ENCODE results near the gene AAK1. TPM values are rescaled to one million over a fixed set of nuclear protein-coding genes. Genes with fewer than 3 reads are reported as not detected.

The AAK1 gene
- polyA plus RNA-seq, 1 donor from 2014 or later: 26.7 TPM

DNA sequence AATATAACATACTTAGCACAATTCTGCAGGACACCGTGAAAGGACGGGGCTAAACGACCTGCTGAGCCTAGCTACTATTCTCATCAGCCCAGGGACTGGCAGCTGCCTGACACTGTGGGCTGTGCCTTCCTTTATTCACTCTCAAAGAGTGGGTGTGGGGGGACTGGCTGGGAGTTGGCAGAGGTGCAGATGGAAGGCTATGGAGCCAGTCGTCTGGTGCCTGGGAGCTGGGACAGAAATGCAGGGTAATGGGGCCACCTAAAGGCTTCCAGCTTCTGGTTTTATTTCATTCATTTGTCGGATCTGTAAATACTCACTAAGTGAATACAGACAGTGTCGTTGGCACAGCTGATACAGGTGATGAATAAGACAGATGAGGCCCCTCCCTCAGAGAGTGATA lies 150.3 kb downstream of the AAK1 start:
- Histone ChIP-seq H2AFZ (ENCODE audit: low read depth, low read length) (no peak overlapping the region), H3K79me2 (replicated peaks; ENCODE audit: insufficient read depth, low read length) (no peaks in the 10 kb centered on the region), H3K9me3 (ENCODE audit: low read length) (no peaks in the 10 kb centered on the region), H3K36me3 (ENCODE audit: insufficient read depth, low read length) (peaks cover 5% of the 10 kb centered on the region), H4K20me1 (ENCODE audit: insufficient read depth) (no peaks in the 10 kb centered on the region), H3K9me2 (ENCODE audit: insufficient read depth, low read length) (no peaks in the 10 kb centered on the region), H3K27ac (ENCODE audit: low read length) (no peak overlapping the region), H3K27me3 (ENCODE audit: insufficient read depth, low read depth, low read length) (no peaks in the 10 kb centered on the region), H3K9ac (ENCODE audit: low read length) (no peak overlapping the region), H3F3A (ENCODE audit: insufficient read depth, low read length, poor library complexity, severe bottlenecking) (no peaks in the 10 kb centered on the region), H3K4me2 (ENCODE audit: low read length) (no peak overlapping the region), H3K4me3 (ENCODE audit: low read length) (no peak overlapping the region)
- TF ChIP-seq EZH2 (IDR thresholded peaks at IDR 0.05; ENCODE audit: borderline replicate concordance, insufficient read depth, low read length, poor library complexity, severe bottlenecking) (no peak), MXI1 (conservative IDR thresholded peaks at IDR 0.05; ENCODE audit: poor library complexity, severe bottlenecking) (no peak), EP300 (conservative IDR thresholded peaks at IDR 0.05; ENCODE audit: poor library complexity, severe bottlenecking) (no peak), RAD21 (conservative IDR thresholded peaks at IDR 0.05) (no peak), POLR2AphosphoS5 (IDR thresholded peaks at IDR 0.05) (no peak), TAF1 (IDR thresholded peaks at IDR 0.05; ENCODE audit: low read depth) (no peak), SMC3 (conservative IDR thresholded peaks at IDR 0.05; ENCODE audit: poor library complexity) (no peak)
- TF ChIP-seq, protein P1, sequence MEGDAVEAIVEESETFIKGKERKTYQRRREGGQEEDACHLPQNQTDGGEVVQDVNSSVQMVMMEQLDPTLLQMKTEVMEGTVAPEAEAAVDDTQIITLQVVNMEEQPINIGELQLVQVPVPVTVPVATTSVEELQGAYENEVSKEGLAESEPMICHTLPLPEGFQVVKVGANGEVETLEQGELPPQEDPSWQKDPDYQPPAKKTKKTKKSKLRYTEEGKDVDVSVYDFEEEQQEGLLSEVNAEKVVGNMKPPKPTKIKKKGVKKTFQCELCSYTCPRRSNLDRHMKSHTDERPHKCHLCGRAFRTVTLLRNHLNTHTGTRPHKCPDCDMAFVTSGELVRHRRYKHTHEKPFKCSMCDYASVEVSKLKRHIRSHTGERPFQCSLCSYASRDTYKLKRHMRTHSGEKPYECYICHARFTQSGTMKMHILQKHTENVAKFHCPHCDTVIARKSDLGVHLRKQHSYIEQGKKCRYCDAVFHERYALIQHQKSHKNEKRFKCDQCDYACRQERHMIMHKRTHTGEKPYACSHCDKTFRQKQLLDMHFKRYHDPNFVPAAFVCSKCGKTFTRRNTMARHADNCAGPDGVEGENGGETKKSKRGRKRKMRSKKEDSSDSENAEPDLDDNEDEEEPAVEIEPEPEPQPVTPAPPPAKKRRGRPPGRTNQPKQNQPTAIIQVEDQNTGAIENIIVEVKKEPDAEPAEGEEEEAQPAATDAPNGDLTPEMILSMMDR (IDR thresholded peaks at IDR 0.05; ENCODE audit: poor library complexity, severe bottlenecking): no peak
- TF ChIP-seq, protein P2, sequence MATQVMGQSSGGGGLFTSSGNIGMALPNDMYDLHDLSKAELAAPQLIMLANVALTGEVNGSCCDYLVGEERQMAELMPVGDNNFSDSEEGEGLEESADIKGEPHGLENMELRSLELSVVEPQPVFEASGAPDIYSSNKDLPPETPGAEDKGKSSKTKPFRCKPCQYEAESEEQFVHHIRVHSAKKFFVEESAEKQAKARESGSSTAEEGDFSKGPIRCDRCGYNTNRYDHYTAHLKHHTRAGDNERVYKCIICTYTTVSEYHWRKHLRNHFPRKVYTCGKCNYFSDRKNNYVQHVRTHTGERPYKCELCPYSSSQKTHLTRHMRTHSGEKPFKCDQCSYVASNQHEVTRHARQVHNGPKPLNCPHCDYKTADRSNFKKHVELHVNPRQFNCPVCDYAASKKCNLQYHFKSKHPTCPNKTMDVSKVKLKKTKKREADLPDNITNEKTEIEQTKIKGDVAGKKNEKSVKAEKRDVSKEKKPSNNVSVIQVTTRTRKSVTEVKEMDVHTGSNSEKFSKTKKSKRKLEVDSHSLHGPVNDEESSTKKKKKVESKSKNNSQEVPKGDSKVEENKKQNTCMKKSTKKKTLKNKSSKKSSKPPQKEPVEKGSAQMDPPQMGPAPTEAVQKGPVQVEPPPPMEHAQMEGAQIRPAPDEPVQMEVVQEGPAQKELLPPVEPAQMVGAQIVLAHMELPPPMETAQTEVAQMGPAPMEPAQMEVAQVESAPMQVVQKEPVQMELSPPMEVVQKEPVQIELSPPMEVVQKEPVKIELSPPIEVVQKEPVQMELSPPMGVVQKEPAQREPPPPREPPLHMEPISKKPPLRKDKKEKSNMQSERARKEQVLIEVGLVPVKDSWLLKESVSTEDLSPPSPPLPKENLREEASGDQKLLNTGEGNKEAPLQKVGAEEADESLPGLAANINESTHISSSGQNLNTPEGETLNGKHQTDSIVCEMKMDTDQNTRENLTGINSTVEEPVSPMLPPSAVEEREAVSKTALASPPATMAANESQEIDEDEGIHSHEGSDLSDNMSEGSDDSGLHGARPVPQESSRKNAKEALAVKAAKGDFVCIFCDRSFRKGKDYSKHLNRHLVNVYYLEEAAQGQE (IDR thresholded peaks at IDR 0.05; ENCODE audit: borderline replicate concordance): no peak

DNA sequence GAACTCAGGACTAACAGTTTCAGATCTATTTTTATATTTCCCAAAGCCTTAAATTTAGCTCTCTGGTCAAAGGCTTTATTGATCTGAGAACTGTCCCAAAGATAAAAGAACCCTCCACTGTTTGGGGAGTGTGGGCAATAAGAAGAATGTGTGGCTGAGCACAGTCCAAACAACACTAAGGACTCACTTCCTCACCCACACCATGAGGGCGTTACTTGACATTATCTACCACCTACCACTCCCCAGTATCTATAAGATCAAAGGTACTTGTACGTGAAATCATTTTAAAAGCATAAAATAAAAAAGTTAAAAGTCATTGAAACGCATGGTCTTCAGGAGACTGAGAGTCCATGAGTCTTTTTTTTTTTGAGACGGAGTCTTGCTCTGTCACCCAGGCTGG lies 151.7 kb downstream of the AAK1 start:
- H3K79me2 ChIP-seq (replicated peaks; ENCODE audit: insufficient read depth, low read length): no peaks in the 10 kb centered on the region
- H3K9me3 ChIP-seq (ENCODE audit: low read length): no peaks in the 10 kb centered on the region
- no peaks in the 10 kb centered on the region for H3K27me3 ChIP-seq (ENCODE audit: insufficient read depth, low read depth, low read length)
- H3K27ac ChIP-seq (ENCODE audit: low read length): no peak overlapping the region
- TF ChIP-seq SMC3 (conservative IDR thresholded peaks at IDR 0.05; ENCODE audit: poor library complexity): no peak
- no peak for TF ChIP-seq MXI1 (conservative IDR thresholded peaks at IDR 0.05; ENCODE audit: poor library complexity, severe bottlenecking)
- TF ChIP-seq POLR2AphosphoS5 (IDR thresholded peaks at IDR 0.05): no peak
- TF ChIP-seq, protein P1 (IDR thresholded peaks at IDR 0.05; ENCODE audit: poor library complexity, severe bottlenecking): no peak
- TF ChIP-seq, protein P2 (IDR thresholded peaks at IDR 0.05; ENCODE audit: borderline replicate concordance): no peak
- no peak for TF ChIP-seq EZH2 (IDR thresholded peaks at IDR 0.05; ENCODE audit: borderline replicate concordance, insufficient read depth, low read length, poor library complexity, severe bottlenecking)
- no peak for TF ChIP-seq RAD21 (conservative IDR thresholded peaks at IDR 0.05)
- TF ChIP-seq TAF1 (IDR thresholded peaks at IDR 0.05; ENCODE audit: low read depth): no peak
- TF ChIP-seq EP300 (conservative IDR thresholded peaks at IDR 0.05; ENCODE audit: poor library complexity, severe bottlenecking): no peak
- no peaks in the 10 kb centered on the region for H3F3A ChIP-seq (ENCODE audit: insufficient read depth, low read length, poor library complexity, severe bottlenecking)
- H4K20me1 ChIP-seq (ENCODE audit: insufficient read depth): no peaks in the 10 kb centered on the region
- H3K9me2 ChIP-seq (ENCODE audit: insufficient read depth, low read length): no peaks in the 10 kb centered on the region
- H3K4me3 ChIP-seq (ENCODE audit: low read length): no peak overlapping the region
- H3K9ac ChIP-seq (ENCODE audit: low read length): no peak overlapping the region
- H2AFZ ChIP-seq (ENCODE audit: low read depth, low read length): no peak overlapping the region
- peaks cover 5% of the 10 kb centered on the region for H3K36me3 ChIP-seq (ENCODE audit: insufficient read depth, low read length)
- no peak overlapping the region for H3K4me2 ChIP-seq (ENCODE audit: low read length)

Data from neural cell (in vitro differentiated cells).